HG02885 (cell line): ENCODE measurements around the gene MEI4.
"Not testable (repeated sequence)": the region's sequence is repeated elsewhere in the genome, so short reads cannot be mapped to it uniquely, and the experiment has no call there.

Source experiments
- ATAC-seq: cut with Tn5 transposase; IDR thresholded peaks from one replicate; pipeline ENCODE4 v1.9.1; 2021; ENCODE audit warnings: mild to moderate bottlenecking; ENCODE audit not compliant: unreplicated experiment, poor library complexity

The MEI4 gene

DNA sequence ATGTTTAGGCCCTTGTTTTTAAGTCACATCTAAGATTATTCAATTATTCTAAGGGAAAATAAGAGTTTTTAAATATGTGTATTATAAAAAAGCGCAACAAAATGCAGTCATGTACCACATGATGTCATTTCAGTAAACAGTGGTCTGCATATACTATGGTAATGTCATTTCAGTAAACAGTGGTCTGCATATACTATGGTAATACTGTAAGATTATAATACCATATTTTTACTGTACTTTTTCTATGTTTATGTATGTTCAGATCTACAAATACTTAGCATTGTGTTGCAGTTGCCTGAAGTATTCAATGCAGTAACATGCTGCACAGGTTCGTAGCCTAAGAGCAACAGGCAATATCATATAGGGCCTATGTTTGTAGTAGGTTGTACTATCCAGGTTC, 21.4 kb downstream of the MEI4 start:
- ATAC-seq = no peak

DNA sequence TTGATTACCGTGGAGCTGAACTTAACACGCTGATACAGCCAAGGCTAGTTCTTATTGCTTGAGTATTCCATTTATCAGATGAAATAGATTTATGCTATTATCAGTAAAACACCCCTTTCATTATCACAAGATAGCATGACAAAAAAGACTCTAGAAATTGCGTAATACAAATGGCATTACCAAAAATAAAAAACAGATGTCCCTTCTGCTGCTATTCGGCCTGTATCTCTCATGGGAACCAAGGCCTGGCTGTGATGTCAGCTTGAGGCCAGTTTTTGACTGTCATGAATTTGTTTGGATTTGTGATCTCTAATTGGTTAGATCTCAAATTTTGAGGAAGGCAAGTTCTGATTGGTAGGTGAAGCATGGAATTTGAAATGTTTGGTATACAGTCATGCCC, 25.2 kb downstream of the MEI4 start:
- ATAC-seq = no peak

GRCh38 chr6:77683515-77683914, 30.7 kb downstream of the MEI4 start:
- ATAC-seq = no peak

DNA sequence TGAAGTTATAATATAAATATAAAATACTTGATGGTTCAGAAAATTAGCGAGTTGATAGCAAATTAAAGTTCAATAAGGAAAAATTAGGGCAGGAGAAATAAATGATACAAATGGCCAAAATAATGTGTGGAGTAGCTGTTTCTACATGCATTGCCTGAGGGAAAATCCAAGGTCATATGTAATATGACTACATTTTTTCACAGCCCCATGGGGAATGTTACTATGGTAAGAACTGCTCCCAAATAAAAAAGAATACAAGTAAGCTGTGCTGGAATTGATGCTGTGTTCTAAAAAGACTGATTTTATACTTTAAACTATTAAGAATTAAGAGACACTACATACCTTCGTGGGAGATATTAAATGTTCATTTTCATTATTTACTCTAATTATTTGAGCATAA, 34.1 kb downstream of the MEI4 start:
- no peak for ATAC-seq

GRCh38 chr6:77688649-77689048, 35.8 kb downstream of the MEI4 start:
- no peak for ATAC-seq

- not testable (repeated sequence) for ATAC-seq
These were observed 47.3 kb downstream of the MEI4 start for GRCh38 chr6:77700095-77700494.

DNA sequence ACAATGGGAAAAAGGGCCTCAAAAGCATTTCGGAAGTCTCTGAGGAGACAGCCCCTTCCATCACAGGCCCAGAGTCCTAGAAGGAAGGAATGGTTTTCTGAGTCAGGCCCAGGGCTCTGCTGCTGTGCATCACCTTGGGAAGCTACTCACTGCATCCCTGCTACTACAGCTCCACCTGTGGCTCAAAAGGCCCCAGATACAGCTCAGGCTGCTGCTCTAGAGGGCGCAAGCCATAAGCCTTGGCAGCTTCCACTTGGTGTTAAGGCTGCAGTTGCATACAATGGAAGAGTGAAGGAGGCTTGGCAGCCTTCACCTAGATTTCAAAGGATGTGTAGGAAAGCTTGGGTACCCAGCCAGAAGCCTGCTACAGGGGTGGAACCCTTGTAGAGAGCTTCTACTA, 54.8 kb downstream of the MEI4 start:
- ATAC-seq = no peak

DNA sequence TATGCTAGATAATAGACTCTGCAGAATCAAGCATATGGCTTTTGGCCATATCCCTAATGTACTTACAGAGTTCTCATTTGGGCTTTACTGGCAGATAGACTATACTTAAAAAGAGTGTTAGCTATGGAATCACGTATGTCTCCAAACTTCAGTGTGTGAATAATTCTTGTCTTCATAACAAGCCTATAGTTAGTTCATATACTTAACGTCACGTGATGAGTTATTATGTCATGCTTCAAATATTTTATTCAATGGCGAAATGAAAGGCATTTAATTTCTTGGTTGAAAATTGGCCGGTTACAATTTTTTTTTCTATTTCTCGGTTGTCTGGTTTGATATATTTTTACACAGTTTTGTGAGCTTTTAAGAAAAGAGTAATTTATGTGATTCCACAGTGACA, 62.7 kb downstream of the MEI4 start:
- ATAC-seq = no peak

- ATAC-seq = no peak
These were observed 63.5 kb downstream of the MEI4 start for GRCh38 chr6:77716311-77716710.

- ATAC-seq = not testable (repeated sequence)
These were observed 83.2 kb downstream of the MEI4 start for GRCh38 chr6:77736010-77736409.

DNA sequence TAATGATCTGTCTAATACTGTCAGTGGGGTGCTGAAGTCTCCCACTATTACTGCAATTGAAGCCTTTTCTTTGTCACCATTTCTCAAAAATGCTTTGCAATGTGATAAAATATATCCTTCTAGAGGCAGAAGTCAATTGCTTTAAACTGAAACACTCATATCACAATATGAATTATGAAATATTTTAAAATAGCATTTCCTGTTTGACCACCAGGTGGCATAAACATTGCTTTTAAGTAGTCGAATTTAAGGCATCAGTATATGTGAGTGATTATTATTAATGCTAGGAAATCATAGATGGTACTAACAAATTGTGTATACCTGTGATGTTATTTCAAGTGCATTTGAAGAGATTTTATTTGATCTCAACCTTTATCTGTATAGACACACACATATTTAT, 87.5 kb downstream of the MEI4 start:
- peak; percentile 50 for ATAC-seq

GRCh38 chr6:77752156-77752555, 99.3 kb downstream of the MEI4 start:
- not testable (repeated sequence) for ATAC-seq

GRCh38 chr6:77762386-77762785, 109.5 kb downstream of the MEI4 start:
- no peak for ATAC-seq

DNA sequence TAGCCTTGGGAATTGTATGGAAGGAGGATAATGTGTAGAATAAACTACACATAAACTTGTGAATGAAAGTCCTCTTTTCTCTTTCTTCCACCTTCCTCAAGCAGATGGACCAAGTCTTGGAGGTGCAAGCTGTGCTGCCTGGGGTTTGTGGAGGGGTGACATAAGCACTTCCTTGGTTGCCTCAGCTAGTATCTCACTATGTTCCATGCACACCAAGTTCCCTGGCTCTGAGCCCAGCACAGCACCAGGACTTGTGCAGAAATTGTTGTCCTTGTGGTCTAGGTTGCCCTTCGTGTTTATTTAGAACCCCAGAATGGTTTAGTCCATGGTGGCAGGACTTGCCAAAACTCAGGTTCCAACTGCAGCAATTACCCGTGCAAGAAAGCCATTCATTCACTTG, 110.3 kb downstream of the MEI4 start:
- ATAC-seq = no peak

DNA sequence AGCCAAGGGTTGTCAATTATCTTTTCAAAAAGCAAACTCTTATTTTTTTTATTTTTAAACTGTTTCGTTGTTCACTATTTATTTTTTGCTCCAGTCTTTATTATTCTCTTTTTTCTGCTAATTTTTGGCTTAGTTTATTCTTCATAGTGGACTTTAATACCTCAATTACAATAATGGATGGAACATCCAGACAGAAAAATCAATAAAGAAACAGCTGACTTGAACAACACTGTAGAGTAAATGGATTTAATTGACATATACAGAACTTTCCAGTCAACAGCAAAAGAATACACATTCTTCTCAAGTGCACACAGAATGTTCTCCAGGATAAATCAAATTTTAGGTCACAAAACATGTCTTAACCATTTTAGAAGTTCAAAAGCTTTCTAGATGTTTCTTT, 111.5 kb downstream of the MEI4 start:
- no peak for ATAC-seq

DNA sequence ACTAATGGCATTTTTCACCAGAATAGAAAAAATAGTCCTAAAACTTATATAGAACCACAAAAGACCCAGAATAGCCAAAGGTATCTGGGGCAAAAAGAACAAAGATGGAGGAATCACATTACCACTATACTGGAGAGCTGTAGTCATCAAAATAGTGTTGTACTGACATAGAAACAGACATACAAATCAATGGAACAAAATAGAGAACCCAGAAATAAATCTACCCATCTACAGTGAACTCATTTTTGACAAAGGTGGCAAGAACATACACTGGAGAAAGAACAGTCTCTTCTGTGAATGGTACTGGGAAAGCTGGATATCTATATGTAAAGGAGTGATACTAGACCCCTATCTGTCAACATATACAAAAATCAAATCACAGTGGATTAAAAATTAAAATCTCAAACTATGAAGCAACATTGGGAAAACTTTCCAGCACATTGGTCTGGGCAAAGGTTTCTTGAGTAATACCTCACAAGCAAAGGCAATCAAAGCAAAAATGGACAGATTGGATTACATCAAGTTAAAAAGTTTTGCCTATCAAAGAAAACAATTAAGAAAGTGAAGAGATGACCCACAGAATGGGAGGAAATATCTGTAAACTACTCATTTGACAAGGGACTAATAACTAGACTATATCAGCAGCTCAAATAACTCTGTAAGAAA, 120.5 kb downstream of the MEI4 start:
- ATAC-seq = no peak

- no peak for ATAC-seq
These were observed 121.6 kb downstream of the MEI4 start for GRCh38 chr6:77774457-77774856.

DNA sequence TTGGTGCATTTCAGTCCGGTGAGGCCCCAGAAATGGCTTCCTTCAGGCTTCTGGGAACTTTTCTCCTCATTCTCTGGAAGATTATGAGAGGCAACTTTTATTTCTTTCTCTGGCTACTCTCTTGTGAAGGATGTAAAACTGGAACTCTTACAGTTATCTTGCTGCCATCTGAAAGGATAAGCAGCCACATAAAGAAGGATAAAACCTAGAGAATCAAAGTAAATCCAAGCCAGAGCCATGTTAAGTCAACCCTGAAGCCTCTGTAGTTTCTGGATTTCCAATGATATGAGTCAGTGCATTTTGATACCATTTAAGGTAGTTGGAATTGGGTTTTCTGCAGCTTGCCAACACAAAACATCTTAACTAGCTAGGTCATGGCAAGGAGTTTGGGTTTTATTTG, 123.6 kb downstream of the MEI4 start:
- ATAC-seq = no peak

DNA sequence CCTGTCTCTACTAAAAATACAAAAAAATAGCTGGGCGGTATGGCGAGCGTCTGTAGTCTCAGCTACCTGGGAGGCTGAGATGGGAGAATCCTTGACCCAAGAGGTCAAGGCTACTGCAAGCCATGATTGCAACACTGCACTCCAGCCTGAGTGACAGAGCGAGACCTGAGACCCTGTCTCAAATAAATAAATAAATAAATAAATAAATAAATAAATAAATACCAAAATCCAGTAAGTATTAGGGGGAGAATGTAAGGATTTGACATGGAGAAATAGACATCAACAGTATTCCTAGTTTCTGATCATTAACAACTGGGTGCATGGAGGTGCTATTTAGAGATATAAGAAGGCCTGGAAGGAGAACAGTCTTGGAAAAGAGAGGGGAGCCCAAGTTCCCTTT, 125.7 kb downstream of the MEI4 start:
- no peak for ATAC-seq

DNA sequence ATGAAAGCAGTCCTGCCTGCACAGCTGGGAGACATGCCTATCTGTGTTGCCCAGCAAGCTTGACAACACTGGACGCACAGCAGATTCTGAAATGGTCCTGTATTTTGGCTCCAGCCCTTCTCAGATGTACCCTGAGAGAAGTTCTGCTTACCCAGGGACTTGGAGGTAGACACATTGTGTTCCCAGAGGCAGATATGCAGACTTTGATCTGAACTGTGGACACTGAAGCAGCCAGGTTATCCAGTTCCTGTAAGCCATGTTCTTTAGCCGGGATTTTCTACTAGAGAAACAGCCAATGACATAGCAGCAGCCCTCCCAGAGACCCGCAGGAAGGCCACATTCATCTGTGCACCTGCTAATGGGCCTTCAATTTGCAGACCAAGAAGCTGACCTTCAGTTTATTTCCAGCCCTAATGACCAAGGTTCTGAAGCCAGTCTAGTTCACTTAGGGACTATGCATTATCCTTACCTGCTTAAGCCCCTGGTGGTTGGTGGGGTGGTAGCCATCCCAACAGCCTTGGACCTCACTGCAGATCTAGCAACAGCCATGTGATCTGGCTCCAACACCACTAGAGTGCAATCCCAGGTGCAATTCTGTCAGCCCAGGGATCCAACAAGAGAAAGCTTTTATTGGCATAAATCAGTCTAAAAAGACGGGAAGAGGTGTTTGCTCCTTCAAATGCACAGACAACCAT, 134.2 kb downstream of the MEI4 start:
- no peak for ATAC-seq

DNA sequence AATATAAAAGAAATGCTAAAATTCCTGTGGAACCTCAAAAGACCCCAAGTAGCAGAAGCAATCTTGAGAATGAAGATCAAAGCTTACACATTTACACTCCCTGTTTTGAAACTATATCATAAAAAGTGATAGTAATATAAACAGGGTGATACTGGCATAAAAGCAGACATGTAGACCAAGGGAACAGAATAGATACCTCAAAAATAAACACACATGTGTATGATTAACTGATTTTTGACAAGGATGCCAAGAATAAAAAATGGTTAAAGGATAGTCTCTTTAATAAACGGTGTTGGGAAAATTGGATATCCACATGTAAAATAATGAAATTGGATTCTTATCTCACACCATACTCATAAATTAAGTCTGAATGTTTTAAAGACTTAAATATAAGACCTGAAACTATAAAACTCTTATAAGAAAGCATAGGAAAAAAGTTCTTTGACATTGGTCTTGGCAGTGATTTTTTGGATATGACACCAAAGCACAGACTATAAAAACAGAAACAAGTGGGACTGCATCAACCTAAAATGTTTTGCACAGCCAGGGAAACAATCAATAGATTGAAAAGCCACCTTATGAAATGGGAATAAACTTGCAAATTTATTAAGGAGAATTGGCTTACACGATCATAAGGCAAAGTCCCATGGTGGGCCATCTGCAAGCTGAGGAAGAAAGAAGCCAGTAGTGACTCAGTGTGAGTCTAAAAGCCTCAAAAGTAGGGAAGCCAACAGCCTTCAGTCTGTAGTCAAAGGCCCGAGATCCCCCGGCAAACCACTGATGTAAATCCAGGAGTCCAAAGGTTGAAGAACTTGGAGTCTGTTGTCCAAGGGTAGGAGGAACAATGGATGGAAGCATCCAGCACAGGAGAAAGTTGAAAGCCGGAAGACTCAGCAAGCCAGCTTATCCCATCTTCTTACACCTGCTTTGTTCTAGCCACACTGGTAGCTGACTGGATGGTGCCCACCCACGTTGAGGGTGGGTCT, 144.3 kb downstream of the MEI4 start:
- no peak for ATAC-seq
